ENCODE measurements around the gene WDR62. TPM values are rescaled to one million over a fixed set of nuclear protein-coding genes. Genes with fewer than 3 reads are reported as not detected.

Gene WDR62
- total RNA-seq, 1 experiment from 2014 or later: 51.4 TPM

DNA sequence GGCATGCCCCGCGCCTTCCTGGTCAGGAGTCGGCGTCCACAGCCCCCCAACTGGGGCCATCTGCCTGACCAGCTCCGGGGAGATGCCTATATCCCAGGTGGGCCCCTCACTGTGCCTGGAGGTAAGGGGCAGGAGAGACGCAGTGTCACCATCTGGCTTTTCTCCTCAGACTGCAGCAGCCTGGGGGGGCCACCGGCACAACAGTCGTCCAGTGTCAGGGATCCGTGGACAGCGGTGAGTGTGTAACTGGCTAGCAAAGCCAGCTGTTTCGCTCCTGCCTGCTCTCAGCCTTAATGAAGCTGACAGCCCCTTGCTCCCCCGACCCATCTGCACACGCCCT is 56.5 kb downstream of the WDR62 start:
- ATAC-seq: no peak
- no peaks in the 10 kb centered on the region for H3K9me3 ChIP-seq (ENCODE audit: control insufficient read depth, insufficient read depth, low read depth, low read length)
- BruUV-seq (replicated peaks): TSS peak; percentile 22

DNA sequence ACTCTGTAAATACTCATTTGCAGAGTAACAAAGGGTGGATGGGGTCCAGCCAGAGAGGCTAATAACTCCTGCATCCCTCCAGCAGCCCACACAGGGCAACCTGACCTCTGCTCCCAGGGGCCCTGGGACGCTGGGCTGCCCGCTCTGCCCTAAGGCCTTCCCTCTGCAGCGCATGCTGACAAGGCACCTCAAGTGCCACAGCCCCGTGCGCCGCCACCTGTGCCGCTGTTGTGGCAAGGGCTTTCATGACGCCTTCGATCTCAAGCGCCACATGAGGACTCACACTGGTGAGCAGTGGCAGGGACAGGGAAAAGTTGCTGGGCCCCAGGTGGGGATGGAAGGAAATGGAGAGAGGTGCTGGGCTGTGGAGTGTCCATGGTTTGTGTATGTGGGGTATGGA is 58.0 kb downstream of the WDR62 start:
- no peak overlapping the region for H3K27ac ChIP-seq (ENCODE audit: low read length)
- intact Hi-C loops (cut with micrococcal nuclease; ENCODE audit: unreplicated experiment) (no loop called here), in situ Hi-C loops (cut with HindIII; ENCODE audit: low pct_unique_long_range_greater_than_20kb, low sequenced_read_pairs) (no loop called here)
- no peaks in the 10 kb centered on the region for H3K27me3 ChIP-seq (ENCODE audit: control insufficient read depth, insufficient read depth, low read length)
- TF ChIP-seq, protein P1, sequence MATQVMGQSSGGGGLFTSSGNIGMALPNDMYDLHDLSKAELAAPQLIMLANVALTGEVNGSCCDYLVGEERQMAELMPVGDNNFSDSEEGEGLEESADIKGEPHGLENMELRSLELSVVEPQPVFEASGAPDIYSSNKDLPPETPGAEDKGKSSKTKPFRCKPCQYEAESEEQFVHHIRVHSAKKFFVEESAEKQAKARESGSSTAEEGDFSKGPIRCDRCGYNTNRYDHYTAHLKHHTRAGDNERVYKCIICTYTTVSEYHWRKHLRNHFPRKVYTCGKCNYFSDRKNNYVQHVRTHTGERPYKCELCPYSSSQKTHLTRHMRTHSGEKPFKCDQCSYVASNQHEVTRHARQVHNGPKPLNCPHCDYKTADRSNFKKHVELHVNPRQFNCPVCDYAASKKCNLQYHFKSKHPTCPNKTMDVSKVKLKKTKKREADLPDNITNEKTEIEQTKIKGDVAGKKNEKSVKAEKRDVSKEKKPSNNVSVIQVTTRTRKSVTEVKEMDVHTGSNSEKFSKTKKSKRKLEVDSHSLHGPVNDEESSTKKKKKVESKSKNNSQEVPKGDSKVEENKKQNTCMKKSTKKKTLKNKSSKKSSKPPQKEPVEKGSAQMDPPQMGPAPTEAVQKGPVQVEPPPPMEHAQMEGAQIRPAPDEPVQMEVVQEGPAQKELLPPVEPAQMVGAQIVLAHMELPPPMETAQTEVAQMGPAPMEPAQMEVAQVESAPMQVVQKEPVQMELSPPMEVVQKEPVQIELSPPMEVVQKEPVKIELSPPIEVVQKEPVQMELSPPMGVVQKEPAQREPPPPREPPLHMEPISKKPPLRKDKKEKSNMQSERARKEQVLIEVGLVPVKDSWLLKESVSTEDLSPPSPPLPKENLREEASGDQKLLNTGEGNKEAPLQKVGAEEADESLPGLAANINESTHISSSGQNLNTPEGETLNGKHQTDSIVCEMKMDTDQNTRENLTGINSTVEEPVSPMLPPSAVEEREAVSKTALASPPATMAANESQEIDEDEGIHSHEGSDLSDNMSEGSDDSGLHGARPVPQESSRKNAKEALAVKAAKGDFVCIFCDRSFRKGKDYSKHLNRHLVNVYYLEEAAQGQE (IDR thresholded peaks at IDR 0.05; ENCODE audit: insufficient read depth in 1 of 2, low read depth in 2 of 2, low read length in 1 of 2): no peak
- TF ChIP-seq, protein P2, sequence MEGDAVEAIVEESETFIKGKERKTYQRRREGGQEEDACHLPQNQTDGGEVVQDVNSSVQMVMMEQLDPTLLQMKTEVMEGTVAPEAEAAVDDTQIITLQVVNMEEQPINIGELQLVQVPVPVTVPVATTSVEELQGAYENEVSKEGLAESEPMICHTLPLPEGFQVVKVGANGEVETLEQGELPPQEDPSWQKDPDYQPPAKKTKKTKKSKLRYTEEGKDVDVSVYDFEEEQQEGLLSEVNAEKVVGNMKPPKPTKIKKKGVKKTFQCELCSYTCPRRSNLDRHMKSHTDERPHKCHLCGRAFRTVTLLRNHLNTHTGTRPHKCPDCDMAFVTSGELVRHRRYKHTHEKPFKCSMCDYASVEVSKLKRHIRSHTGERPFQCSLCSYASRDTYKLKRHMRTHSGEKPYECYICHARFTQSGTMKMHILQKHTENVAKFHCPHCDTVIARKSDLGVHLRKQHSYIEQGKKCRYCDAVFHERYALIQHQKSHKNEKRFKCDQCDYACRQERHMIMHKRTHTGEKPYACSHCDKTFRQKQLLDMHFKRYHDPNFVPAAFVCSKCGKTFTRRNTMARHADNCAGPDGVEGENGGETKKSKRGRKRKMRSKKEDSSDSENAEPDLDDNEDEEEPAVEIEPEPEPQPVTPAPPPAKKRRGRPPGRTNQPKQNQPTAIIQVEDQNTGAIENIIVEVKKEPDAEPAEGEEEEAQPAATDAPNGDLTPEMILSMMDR (IDR thresholded peaks at IDR 0.05): no peak
- peaks cover 14% of the 10 kb centered on the region for H3K4me1 ChIP-seq (ENCODE audit: control insufficient read depth, insufficient read depth, low read length)
- ChIA-PET POLR2A (no interaction called here), CTCF (no interaction called here)
- no TSS peak for BruUV-seq (replicated peaks)
- DNase-seq (ENCODE audit: low read depth, low spot score) (no peak), ATAC-seq (no peak)
- no peaks in the 10 kb centered on the region for H3K9me3 ChIP-seq (ENCODE audit: control insufficient read depth, insufficient read depth, low read depth, low read length)
- no peak overlapping the region for H3K4me3 ChIP-seq (ENCODE audit: low read depth in 2 of 2, low read length in 2 of 2)
- peaks cover 3% of the 10 kb centered on the region; the same call in 1 of the 2 replicates for H3K36me3 ChIP-seq (ENCODE audit: control insufficient read depth, insufficient read depth, low read length)

More for the DNA sequence above, 56.5 kb downstream of the WDR62 start:
- no peak overlapping the region for H3K27ac ChIP-seq (ENCODE audit: low read length)
- H3K36me3 ChIP-seq (ENCODE audit: control insufficient read depth, insufficient read depth, low read length): no peaks in the 10 kb centered on the region; the same call in 1 of the 2 replicates
- H3K27me3 ChIP-seq (ENCODE audit: control insufficient read depth, insufficient read depth, low read length): no peaks in the 10 kb centered on the region
- CTCF ChIA-PET: interaction anchor here (0.5 to 0.6 kb wide), 2 partner anchors 248 to 459 kb away, joined by 7 to 13 read pairs; no protein-coding TSS in a partner anchor
- TF ChIP-seq, protein P1 (IDR thresholded peaks at IDR 0.05; ENCODE audit: insufficient read depth in 1 of 2, low read depth in 2 of 2, low read length in 1 of 2): no peak
- TF ChIP-seq TCF7L2 (IDR thresholded peaks at IDR 0.05; ENCODE audit: low read depth, low read length) (no peak), POLR2AphosphoS5 (IDR thresholded peaks at IDR 0.05; ENCODE audit: low read depth, low read length) (no peak), SIN3A (IDR thresholded peaks at IDR 0.05; ENCODE audit: borderline replicate concordance, insufficient read depth, low read depth, low read length) (no peak)
- TF ChIP-seq, protein P2 (IDR thresholded peaks at IDR 0.05): no peak
- DNase-seq (ENCODE audit: low read depth, low spot score): no peak
- peaks cover 7% of the 10 kb centered on the region for H3K4me1 ChIP-seq (ENCODE audit: control insufficient read depth, insufficient read depth, low read length)
- in situ Hi-C loops (cut with HindIII; ENCODE audit: low pct_unique_long_range_greater_than_20kb, low sequenced_read_pairs): no loop called here
- POLR2A ChIA-PET: interaction anchor here (0.6 kb wide), 1 partner anchor 231 kb away, joined by 5 read pairs; no protein-coding TSS in a partner anchor
- intact Hi-C loops (cut with micrococcal nuclease; ENCODE audit: unreplicated experiment): no loop called here
- H3K4me3 ChIP-seq (ENCODE audit: low read depth in 2 of 2, low read length in 2 of 2): no peak overlapping the region
